ENCODE measurements around the gene USP35.
"Not testable (repeated sequence)": the region's sequence is repeated elsewhere in the genome, so short reads cannot be mapped to it uniquely, and the experiment has no call there.

The USP35 gene

GRCh38 chr11:78170874-78171549, 17.7 kb upstream of the USP35 start:
- no peak for DNase-seq

- no peak for DNase-seq
These were observed 16.8 kb upstream of the USP35 start for GRCh38 chr11:78171951-78172350.

- not testable (repeated sequence) for DNase-seq
These were observed 12.9 kb upstream of the USP35 start for GRCh38 chr11:78175862-78176261.

DNA sequence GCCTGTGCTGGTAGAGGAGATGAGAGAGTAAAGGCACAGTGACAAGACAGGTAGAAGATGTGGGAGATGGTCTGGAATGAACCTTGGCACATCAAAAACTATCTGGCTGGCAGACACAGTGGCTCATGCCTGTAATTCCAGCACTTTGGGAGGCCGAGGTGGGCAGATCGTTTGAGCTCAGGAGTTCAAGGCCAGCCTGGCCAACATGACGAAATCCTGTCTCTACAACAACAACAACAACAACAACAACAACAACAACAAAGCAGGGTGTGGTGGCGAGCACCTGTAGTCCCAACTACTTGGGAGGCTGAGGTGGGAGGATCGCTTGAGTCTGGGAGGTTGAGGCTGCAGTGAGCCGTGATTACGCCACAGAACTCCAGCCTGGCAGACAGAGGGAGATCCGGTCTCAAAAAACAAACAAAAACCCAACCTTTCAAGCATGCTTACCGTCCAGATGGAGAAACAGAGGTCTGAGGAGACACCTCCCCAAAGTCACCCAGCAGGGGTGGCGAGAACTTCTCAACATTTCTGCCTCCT, 12.0 kb upstream of the USP35 start:
- no peak for DNase-seq

DNA sequence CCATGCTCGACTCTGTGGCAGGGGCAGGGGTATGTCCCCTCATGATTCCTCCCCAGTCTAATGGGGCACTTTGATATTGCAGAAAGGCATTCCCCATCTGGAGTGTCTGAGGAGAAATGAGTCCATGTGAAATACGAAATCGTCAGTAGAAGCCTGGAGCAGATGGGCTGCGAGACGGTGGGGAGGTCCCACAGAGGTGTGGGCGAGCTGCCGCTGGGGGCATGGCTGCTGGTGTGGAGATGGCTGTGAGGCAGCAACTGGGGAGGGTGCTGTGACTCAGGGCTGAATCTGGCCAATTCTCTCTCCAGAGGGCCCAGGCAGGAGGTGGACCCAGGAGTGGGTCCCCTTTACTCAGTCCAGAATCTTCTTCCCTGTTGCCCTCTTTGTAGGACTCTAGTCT, 11.5 kb upstream of the USP35 start:
- no peak for DNase-seq

- no peak for DNase-seq
These were observed 9.2 kb upstream of the USP35 start for GRCh38 chr11:78179459-78180071.

GRCh38 chr11:78180751-78181150, 8.0 kb upstream of the USP35 start:
- no peak for DNase-seq

GRCh38 chr11:78181185-78181584, 7.5 kb upstream of the USP35 start:
- no peak for DNase-seq

DNA sequence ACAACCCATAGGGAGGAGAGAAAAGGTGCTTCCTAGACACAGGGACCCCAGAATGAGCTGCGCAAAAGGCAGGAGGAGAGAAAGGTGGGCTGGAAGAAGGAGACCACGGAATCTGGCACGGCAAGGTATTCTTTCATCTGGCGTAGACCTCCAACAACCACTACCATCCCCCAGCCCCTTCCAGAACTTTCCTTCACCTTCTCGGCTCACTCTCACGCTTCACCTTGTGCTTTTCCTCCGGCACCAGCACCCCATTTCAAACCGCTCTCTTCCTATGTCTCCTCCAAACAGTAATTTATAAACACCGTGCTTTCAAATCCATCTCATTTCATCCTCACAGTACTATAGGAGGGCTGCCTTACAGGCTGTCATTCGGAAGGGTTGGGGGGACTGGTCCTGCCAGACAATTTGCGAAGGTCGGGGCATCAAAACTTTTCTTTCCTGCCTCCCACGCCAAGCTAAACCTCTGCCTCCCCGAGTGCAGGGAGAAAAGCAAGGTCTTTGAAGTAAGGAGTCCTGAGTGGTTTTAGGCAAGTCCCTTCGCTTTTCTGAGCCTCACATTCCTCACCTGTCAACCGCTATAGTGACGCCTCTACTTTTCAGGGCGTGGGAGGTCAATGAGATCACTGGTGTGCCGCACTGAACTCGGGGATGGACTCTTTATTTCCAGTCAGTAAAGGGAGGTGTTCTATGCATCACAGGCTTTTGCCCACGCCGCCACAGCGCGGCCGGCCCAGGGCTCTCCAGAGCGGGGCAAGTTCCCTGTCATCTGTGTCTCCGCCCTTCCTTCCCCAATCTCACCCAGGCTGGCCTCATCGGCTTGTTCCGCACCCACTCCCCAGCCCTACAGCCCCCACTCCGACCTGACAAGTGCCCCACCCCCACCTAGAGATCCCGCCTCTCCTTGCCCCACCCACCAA, 1.1 kb upstream of the USP35 start:
- DNase-seq = no peak

- DNase-seq = no peak
These were observed 530 bp downstream of the USP35 start for GRCh38 chr11:78189174-78189724.

DNA sequence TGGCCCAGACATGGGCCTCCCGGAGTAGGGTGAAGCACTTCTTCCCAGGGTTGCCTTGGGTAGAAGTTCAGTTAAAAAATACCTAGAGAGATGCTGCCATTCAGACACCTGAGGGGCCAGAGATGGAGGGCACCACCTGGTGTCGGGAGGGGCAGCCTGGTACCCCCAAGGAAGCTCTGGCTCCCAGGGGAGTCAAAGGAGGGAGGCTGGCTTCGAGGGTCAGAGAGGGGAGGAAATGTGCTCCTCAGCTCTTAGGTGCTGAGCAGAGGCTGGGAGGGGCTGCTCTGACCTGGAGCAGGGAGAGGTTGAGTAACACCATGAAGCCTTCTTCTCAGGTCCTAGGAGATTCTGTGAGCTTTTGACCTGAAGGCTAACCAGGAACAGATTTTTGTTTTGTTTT, 1.1 kb downstream of the USP35 start:
- no peak for DNase-seq

GRCh38 chr11:78190374-78190773, 1.7 kb downstream of the USP35 start:
- no peak for DNase-seq

- DNase-seq = no peak
These were observed 2.3 kb downstream of the USP35 start for GRCh38 chr11:78190871-78191538.

- DNase-seq = no peak
These were observed 3.6 kb downstream of the USP35 start for GRCh38 chr11:78192223-78192719.

- DNase-seq = no peak
These were observed 4.2 kb downstream of the USP35 start for GRCh38 chr11:78192911-78193351.

GRCh38 chr11:78193806-78194205, 5.1 kb downstream of the USP35 start:
- DNase-seq = no peak

- DNase-seq = no peak
These were observed 5.8 kb downstream of the USP35 start for GRCh38 chr11:78194490-78194889.

- no peak for DNase-seq
These were observed 7.3 kb downstream of the USP35 start for GRCh38 chr11:78195917-78196560.

- DNase-seq = no peak
These were observed 8.0 kb downstream of the USP35 start for GRCh38 chr11:78196661-78197091.

DNA sequence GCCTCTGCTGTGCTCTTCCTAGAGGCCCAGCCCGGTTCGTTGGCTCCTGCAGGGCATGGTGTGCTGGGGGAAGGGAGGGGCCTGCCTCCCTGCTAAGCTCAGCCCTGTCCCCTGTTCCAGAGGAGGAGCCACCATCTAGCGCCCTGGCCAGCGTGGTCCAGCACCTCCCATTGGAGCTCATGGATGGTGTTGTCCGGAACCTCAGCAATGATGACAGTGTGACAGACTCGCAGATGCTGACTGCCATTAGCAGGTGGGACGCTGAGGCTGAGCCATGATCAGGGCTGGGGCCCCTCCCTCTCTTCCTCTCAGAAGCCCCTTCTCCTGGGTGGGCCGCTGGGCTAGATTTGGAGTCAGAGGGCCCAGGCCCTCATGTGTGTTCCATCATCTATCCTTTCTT, 9.1 kb downstream of the USP35 start:
- no peak for DNase-seq

DNA sequence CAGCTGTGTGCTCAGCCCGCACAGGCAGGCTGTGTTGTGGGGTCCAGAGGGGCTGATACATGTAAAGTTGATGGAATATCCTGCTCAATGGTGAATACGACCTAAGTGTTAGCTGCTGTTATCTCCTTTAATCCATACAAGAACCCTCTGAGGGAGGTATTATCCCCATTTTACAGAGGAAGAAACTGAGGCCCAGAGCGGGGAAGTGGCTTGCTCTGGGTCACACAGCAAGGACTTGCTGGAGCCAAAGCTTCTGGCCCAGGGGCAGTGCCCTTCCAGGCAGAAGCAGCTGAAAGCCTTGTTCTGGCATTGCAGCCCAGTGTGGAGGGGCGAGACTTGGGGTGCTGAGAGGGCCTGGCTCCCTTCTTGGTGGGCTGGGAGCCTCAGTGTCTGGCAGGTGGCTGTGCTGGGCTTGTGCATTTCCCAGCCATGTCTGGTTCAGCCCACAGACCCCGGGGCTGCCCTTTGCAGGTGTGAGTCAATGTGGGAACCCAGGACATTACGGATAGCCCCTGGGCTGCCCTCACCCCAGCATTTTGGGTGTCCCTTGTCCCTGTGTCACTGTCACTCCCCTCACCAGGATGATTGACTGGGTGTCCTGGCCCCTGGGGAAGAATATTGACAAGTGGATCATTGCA, 10.4 kb downstream of the USP35 start:
- no peak for DNase-seq

Data from activated effector memory CD4-positive, alpha-beta T cell treated with Interleukin-2 at 50 U/mL for 16 hours (primary cell).